ENCODE data around the gene ITPRIP.

- TF ChIP-seq CTCF (IDR thresholded peaks at IDR 0.05) (no peak), EZH2phosphoT487 (IDR thresholded peaks at IDR 0.05) (no peak)
Measured at GRCh38 chr10:104259999-104260774, 78.1 kb downstream of the ITPRIP start.

Measured in neural progenitor cell (in vitro differentiated cells).